GM12891 (cell line): Measurements from ENCODE around the gene RAP1A.
"Not testable (repeated sequence)": the region's sequence is repeated elsewhere in the genome, so short reads cannot be mapped to it uniquely, and the experiment has no call there.

ENCODE experiments used
- DNase-seq: peaks from one replicate; pipeline ENCODE4 v3.0.0; 2011; ENCODE audit warnings: low spot score; ENCODE audit not compliant: insufficient read length
- FAIRE-seq: peaks from 2 replicates; lab custom pipeline; 2011; peaks lifted over from hg19 to GRCh38; lab: Jason Lieb, UNC
- PAX5 ChIP-seq: IDR thresholded peaks from 2 replicates; pipeline ENCODE4 v1.6.1; 2011; ENCODE audit warnings: low read length, moderate library complexity, mild to moderate bottlenecking; ENCODE audit not compliant: insufficient read depth, severe bottlenecking
- POLR2A ChIP-seq: IDR thresholded peaks from 2 replicates; pipeline ENCODE4 v1.6.1; 2011; ENCODE audit warnings: low read depth, low read length, control low read depth
- POLR2AphosphoS5 ChIP-seq: IDR thresholded peaks from 2 replicates; pipeline ENCODE4 v1.6.1; 2011; ENCODE audit warnings: low read depth, low read length, control low read depth
- POU2F2 ChIP-seq: IDR thresholded peaks from 2 replicates; pipeline ENCODE4 v1.6.1; 2011; ENCODE audit warnings: low read depth, mild to moderate bottlenecking, control low read depth, low read length, moderate library complexity
- SPI1 ChIP-seq: IDR thresholded peaks from 2 replicates; pipeline ENCODE4 v1.6.1; 2011; ENCODE audit warnings: low read depth, low read length, control low read depth
- TAF1 ChIP-seq: IDR thresholded peaks from 2 replicates; pipeline ENCODE4 v1.6.1; 2011; ENCODE audit warnings: low read depth, low read length, control low read depth

The RAP1A gene

DNA sequence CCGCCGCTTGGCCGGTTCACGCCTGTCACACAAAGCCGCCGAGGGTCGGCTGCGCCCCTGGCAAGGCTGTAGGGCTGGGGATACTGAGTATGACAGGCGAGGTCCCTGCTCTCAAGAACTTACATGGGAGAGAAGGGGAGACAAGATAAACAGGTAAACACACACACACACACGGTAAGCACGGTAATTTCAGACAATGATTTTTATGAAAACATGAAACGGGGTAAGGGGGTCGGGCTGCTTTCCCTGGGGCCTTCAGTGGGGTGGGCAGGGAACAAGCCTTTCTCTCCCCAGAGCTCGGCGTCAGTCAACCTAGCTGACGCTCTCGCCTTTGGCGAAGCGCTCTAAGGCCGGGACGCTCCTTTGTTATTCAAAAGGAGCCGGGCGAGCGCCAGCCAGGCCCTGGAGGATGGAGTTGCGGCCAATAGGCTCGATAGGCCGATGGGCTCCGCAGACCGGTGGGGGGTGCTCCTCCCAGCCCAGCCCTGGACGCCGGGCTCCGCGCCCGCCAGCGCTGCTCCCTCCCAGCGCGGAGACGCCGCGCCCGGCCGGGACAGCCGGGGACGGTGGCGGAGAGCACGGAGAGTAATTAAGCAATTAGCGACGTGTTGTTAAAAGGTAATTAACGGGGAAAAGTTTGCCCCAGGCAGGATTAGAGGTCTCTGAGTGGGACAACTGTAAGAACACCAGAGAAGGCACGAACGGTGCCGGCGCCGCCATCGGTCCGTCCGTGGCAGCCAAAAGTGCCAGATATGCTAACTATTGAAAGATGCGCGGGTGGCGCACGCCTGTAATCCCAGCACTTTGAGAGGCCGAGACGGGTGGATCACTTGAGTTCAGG lies 120.6 kb downstream of the RAP1A start:
- peak; percentile 63 for FAIRE-seq
- peak; percentile 39 for DNase-seq
- no peak for TF ChIP-seq POLR2AphosphoS5
- no peak for TF ChIP-seq TAF1
- TF ChIP-seq POU2F2 = no peak
- TF ChIP-seq PAX5 = no peak
- TF ChIP-seq POLR2A = no peak
- no peak for TF ChIP-seq SPI1

DNA sequence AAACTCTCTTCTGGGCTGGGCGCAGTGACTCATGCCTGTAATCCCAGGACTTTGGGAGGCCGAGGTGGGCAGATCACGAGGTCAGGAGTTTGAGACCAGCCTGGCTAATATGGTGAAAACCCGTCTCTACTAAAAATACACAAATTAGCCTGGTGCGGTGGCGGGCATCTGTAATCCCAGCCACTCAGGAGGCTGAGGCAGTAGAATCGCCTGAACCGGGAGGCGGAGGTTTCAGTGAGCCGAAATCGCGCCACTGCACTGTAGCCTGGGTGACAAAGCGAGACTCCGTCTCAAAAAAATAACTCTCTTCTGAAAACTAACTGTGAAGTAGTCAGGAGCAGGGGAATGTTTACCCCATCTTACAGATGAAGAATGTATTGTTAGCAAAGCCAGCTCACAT lies 122.7 kb downstream of the RAP1A start:
- not testable (repeated sequence) for DNase-seq, FAIRE-seq

- DNase-seq = no peak
- no peak for TF ChIP-seq POLR2AphosphoS5
- no peak for FAIRE-seq
Observed at GRCh38 chr1:111742938-111743549, 123.5 kb downstream of the RAP1A start.

- DNase-seq (no peak), FAIRE-seq (no peak)
- TF ChIP-seq POLR2A (no peak), POLR2AphosphoS5 (no peak), TAF1 (no peak)
Observed at GRCh38 chr1:111743679-111744101, 124.1 kb downstream of the RAP1A start.

DNA sequence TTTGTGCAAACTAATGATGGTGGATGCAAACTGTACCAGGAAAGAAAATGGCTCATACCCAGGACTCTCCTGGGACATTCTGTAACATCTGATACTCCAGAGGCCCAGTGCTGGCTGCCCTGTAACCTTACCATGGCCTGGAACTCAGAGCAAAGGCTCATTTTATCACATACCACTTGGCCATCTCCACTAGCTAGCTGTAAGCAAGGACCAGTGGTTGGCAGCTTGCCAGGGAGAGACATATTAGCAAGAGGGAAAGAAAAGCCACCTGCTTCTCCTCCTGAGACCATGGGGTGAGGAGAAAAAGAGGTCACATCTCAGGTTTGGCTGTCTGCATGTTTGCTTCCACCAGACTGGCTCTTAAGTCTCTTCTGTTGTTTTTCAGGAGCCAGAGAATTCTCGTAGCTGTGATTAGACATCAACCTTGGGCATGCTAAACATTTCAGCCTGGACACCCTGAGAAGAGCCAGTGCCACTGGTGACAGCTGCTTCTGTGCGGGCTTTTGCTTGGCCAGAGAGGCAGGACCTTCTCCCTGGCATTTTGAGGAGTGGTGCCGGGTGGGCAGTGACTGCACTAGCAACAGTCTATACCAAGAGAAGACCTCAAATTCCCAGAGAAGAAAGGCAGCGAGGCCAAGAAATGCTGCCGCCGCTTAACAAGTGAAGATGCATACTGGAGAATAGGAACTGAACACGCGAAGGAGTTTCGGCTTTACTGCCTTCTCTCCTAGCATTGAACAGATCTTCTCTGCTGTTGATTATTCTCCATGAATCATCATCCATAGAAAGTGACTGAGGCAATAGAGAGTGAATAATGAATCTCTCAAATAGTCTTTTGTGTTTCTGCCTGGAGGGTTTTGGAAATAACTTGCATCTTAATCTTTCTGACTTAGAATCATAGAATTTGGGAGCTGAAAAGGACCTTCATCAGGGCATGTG lies 126.4 kb downstream of the RAP1A start:
- TF ChIP-seq PAX5 = no peak
- no peak for TF ChIP-seq TAF1
- no peak for TF ChIP-seq SPI1
- no peak for TF ChIP-seq POLR2A
- TF ChIP-seq POLR2AphosphoS5 = no peak
- TF ChIP-seq POU2F2 = no peak
- FAIRE-seq (no peak), DNase-seq (no peak)

GRCh38 chr1:111746614-111746999 lies 127.0 kb downstream of the RAP1A start:
- no peak for FAIRE-seq

DNA sequence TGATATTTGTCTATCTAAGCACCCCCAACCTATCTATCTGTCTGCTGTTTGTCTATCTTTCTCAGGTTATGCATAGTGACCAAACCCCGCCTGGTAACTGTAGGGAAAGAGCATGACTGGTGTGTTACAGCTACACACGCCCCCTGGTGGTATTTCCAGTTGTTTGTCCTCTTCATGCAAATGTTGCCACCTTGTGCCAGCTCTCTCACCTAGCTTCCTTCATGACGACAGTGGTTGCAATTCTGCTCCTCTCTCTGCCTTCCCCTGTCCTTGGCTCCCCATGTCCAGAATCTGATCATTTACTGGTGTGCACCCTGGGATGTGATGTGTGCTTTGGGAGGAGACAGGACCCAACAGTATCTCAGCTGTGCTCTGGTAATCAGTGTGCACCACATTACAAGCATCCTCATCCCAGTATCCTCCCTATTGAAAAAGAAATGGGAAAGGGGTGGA lies 127.7 kb downstream of the RAP1A start:
- no peak for TF ChIP-seq PAX5
- TF ChIP-seq POU2F2 = peak; percentile 85
- FAIRE-seq (peak; percentile 97), DNase-seq (peak; percentile 43)

More at GRCh38 chr1:111746614-111746999, 127.0 kb downstream of the RAP1A start:
- no peak for DNase-seq
- TF ChIP-seq POLR2A (no peak), POU2F2 (no peak), SPI1 (no peak), POLR2AphosphoS5 (no peak), TAF1 (no peak), PAX5 (no peak)

DNA sequence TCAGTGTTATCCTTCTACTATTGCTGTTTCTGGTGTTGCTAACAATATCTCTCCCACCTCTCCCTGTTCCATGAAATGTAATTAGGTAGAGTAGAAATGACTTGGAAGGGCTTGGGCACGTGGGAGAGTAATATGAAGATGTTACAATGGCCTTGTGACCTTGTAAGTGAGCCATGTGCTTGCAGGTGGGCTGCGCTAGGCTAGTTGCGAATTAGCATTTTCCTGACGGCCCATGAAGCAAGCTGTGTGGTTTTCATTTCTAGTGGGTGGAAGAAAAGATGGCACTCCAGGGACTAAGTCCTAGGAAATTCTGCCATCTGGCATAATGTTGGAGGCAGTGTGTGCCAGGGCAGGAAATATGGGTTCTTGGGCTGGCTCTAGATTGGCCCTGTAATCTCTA lies 128.4 kb downstream of the RAP1A start:
- DNase-seq = no peak
- FAIRE-seq = no peak
- no peak for TF ChIP-seq POLR2AphosphoS5
- no peak for TF ChIP-seq TAF1
- TF ChIP-seq POU2F2 = no peak
- no peak for TF ChIP-seq PAX5
- no peak for TF ChIP-seq POLR2A
- no peak for TF ChIP-seq SPI1

DNA sequence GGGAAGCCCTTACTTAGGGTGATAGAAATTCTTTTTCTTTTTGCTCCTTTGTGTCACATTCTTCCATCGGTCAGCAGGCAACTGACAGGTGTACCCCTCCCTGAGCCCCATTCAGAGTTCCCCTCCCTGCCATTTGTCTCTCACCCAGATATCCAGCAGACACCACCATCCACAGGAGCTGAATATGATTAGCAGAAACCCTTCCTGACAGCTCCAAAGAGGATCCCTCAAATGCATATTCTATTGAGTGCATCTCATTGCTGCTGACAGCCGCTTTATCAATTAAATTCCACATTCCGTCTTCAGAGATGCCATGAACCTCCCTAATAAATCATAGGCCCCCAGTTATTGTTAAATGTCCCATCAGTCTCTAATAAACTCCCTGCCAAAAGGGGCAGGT lies 130.0 kb downstream of the RAP1A start:
- DNase-seq (no peak), FAIRE-seq (no peak)
- no peak for TF ChIP-seq POU2F2

DNA sequence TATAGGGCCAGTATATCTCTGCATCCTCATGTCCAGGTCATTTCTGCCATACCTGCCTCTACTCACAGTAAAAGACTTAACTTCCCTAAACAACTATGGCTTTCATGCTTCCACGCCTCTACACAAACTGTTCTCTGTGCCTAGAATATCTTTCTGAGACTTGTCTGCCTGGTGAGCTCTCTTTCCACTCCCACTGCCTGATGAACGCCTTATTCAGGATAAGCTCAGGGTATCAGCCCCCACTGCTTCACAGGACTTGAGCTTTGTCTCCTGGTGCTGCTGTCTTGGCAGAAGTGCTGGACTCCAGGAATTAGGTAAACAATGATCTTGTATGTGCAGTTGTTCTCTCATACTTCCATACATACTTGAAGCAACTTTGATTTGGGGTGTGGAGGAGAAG lies 131.3 kb downstream of the RAP1A start:
- DNase-seq = no peak
- no peak for TF ChIP-seq PAX5
- TF ChIP-seq POLR2AphosphoS5 = no peak
- TF ChIP-seq TAF1 = no peak
- no peak for TF ChIP-seq POLR2A
- no peak for TF ChIP-seq POU2F2
- no peak for TF ChIP-seq SPI1
- FAIRE-seq = no peak
